GM21619 (cell line): ENCODE measurements around the gene CELSR1.

Experiments
- ATAC-seq: cut with Tn5 transposase; IDR thresholded peaks from one replicate; pipeline ENCODE4 v1.9.1; 2021; ENCODE audit not compliant: unreplicated experiment

Gene CELSR1

GRCh38 chr22:46537225-46537945, at the start of gene CELSR1:
Gene CELSR1, minus strand, starts transcription at chr22:46537620. Its CDS starts 450 bp downstream, at chr22:46537170.
- ATAC-seq: no peak

GRCh38 chr22:46587061-46587460, 49.6 kb upstream of the CELSR1 start:
- peak; percentile 43 for ATAC-seq

- peak; percentile 4 for ATAC-seq
These were observed 49.2 kb upstream of the CELSR1 start for GRCh38 chr22:46586531-46587011.

GRCh38 chr22:46586123-46586519, 48.7 kb upstream of the CELSR1 start:
- no peak for ATAC-seq

GRCh38 chr22:46585340-46586122, 48.1 kb upstream of the CELSR1 start:
- no peak for ATAC-seq

GRCh38 chr22:46584081-46584921, 46.9 kb upstream of the CELSR1 start:
- no peak for ATAC-seq

- no peak for ATAC-seq
These were observed 46.2 kb upstream of the CELSR1 start for GRCh38 chr22:46583571-46583970.

- no peak for ATAC-seq
These were observed 45.0 kb upstream of the CELSR1 start for GRCh38 chr22:46582281-46582933.

- no peak for ATAC-seq
These were observed 44.3 kb upstream of the CELSR1 start for GRCh38 chr22:46581538-46582244.

- no peak for ATAC-seq
These were observed 43.6 kb upstream of the CELSR1 start for GRCh38 chr22:46580940-46581537.

GRCh38 chr22:46579751-46580449, 42.5 kb upstream of the CELSR1 start:
- no peak for ATAC-seq

GRCh38 chr22:46578824-46579561, 41.6 kb upstream of the CELSR1 start:
- ATAC-seq: no peak

GRCh38 chr22:46578251-46578823, 40.9 kb upstream of the CELSR1 start:
- no peak for ATAC-seq

- no peak for ATAC-seq
These were observed 40.2 kb upstream of the CELSR1 start for GRCh38 chr22:46577368-46578249.

GRCh38 chr22:46576556-46577367, 39.3 kb upstream of the CELSR1 start:
- peak; percentile 49 for ATAC-seq

- no peak for ATAC-seq
These were observed 38.6 kb upstream of the CELSR1 start for GRCh38 chr22:46575911-46576555.
